ENCODE measurements around the gene OR6N2. TPM values are rescaled to one million over a fixed set of nuclear protein-coding genes. Genes with fewer than 3 reads are reported as not detected.

The OR6N2 gene
- total RNA-seq, 4 donors from 2014 or later: not detected

- DNase-seq (ENCODE audit: low spot score in 2 of 2): no peak
- TF ChIP-seq POLR2A (IDR thresholded peaks at IDR 0.05): no peak
- Histone ChIP-seq H3K4me3 (no peak overlapping the region), H3K9me3 (no peaks in the 10 kb centered on the region), H3K36me3 (no peaks in the 10 kb centered on the region), H3K4me1 (no peaks in the 10 kb centered on the region), H3K27me3 (no peaks in the 10 kb centered on the region), H3K27ac (no peak overlapping the region)
- 91% methylated on average over 3 of the region's 3 CpGs for WGBS, 2 donors
These were observed 28.3 kb upstream of the OR6N2 start for GRCh38 chr1:158809256-158809655.

DNA sequence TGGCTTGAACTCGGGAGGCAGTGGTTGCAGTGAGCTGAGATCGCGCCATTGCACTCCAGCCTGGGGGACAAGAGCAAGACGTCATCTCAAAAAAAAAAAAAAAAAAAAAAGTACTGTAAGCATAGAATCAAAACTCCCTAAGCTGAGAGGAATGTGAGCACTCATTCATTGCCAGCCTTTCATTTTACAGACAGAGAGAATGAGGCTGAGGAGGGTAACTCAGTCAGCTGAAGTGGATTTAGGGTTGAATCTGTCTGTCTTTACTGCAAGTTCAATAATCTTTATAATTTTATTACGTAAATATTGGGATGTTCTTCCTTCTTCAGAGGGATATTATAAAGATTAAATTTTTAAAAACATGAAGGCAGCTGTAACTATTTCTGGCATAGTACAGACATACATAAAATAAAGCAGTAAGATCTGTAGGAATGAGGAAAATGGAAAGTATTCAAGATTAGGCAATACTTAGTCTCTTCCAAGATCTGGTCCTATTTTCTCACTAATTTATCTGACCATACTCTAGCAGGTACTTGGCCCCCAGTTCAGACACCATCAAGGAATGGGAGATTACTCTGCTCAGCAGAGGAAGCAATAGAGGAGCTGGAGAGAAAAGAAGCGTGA lies 26.0 kb upstream of the OR6N2 start:
- no peaks in the 10 kb centered on the region for H3K9me3 ChIP-seq
- H3K27ac ChIP-seq: no peak overlapping the region
- no peaks in the 10 kb centered on the region for H3K27me3 ChIP-seq
- DNase-seq (ENCODE audit: low spot score in 2 of 2): no peak
- no peak for TF ChIP-seq POLR2A (IDR thresholded peaks at IDR 0.05)
- TF ChIP-seq EP300 (IDR thresholded peaks at IDR 0.05): no peak
- TF ChIP-seq, protein P1, sequence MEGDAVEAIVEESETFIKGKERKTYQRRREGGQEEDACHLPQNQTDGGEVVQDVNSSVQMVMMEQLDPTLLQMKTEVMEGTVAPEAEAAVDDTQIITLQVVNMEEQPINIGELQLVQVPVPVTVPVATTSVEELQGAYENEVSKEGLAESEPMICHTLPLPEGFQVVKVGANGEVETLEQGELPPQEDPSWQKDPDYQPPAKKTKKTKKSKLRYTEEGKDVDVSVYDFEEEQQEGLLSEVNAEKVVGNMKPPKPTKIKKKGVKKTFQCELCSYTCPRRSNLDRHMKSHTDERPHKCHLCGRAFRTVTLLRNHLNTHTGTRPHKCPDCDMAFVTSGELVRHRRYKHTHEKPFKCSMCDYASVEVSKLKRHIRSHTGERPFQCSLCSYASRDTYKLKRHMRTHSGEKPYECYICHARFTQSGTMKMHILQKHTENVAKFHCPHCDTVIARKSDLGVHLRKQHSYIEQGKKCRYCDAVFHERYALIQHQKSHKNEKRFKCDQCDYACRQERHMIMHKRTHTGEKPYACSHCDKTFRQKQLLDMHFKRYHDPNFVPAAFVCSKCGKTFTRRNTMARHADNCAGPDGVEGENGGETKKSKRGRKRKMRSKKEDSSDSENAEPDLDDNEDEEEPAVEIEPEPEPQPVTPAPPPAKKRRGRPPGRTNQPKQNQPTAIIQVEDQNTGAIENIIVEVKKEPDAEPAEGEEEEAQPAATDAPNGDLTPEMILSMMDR (IDR thresholded peaks at IDR 0.05): no peak
- no peaks in the 10 kb centered on the region for H3K4me1 ChIP-seq
- H3K36me3 ChIP-seq: no peaks in the 10 kb centered on the region
- 53 to 55% methylated on average over 6 of the region's 6 CpGs for WGBS, 2 donors
- H3K4me3 ChIP-seq: no peak overlapping the region

- Histone ChIP-seq H3K4me1 (no peaks in the 10 kb centered on the region), H3K4me3 (no peak overlapping the region), H3K9me3 (no peaks in the 10 kb centered on the region), H3K27ac (no peak overlapping the region), H3K36me3 (no peaks in the 10 kb centered on the region), H3K27me3 (no peaks in the 10 kb centered on the region)
- WGBS, 2 donors: 85 to 89% methylated on average over 1 of the region's 1 CpG
- TF ChIP-seq, protein P1 (IDR thresholded peaks at IDR 0.05): no peak
- TF ChIP-seq EP300 (IDR thresholded peaks at IDR 0.05) (no peak), POLR2A (IDR thresholded peaks at IDR 0.05) (no peak)
- no peak for DNase-seq (ENCODE audit: low spot score in 2 of 2)
These were observed 22.7 kb upstream of the OR6N2 start for GRCh38 chr1:158803678-158804077.

DNA sequence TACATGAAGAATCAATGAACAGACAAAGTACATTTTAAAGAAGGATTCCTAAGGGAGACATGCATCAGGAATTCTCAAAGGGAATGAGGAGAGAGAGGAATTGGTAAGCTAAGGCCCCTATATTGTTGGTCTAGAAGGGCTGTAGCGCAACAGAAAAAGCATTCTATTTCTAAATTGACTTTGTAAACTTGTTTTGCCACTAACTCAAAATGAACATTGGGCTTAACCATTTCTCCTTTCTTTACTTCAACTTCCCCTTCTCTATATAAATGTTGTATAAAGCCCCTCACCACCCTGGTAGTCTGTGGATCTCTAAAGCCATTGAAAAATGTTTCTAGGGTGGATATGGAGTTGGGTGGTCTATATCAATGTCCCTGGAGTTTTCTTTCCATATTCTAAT lies 20.4 kb upstream of the OR6N2 start:
- H3K27me3 ChIP-seq: no peaks in the 10 kb centered on the region
- TF ChIP-seq, protein P1 (IDR thresholded peaks at IDR 0.05): no peak
- TF ChIP-seq POLR2A (IDR thresholded peaks at IDR 0.05) (no peak), EP300 (IDR thresholded peaks at IDR 0.05) (no peak)
- no peak overlapping the region for H3K27ac ChIP-seq
- no peaks in the 10 kb centered on the region for H3K9me3 ChIP-seq
- H3K36me3 ChIP-seq: no peaks in the 10 kb centered on the region
- H3K4me1 ChIP-seq: no peaks in the 10 kb centered on the region
- no peak for DNase-seq (ENCODE audit: low spot score in 2 of 2)
- H3K4me3 ChIP-seq: no peak overlapping the region
- WGBS, 2 donors: 79 to 80% methylated on average over 1 of the region's 1 CpG

- H3K27me3 ChIP-seq: no peaks in the 10 kb centered on the region
- no peaks in the 10 kb centered on the region for H3K9me3 ChIP-seq
- no peak for DNase-seq (ENCODE audit: low spot score in 2 of 2)
- no peak overlapping the region for H3K4me3 ChIP-seq
- no peak overlapping the region for H3K27ac ChIP-seq
- H3K36me3 ChIP-seq: no peaks in the 10 kb centered on the region
- no peaks in the 10 kb centered on the region for H3K4me1 ChIP-seq
- TF ChIP-seq, protein P1 (IDR thresholded peaks at IDR 0.05): no peak
- TF ChIP-seq EP300 (IDR thresholded peaks at IDR 0.05): no peak
- no peak for TF ChIP-seq POLR2A (IDR thresholded peaks at IDR 0.05)
- WGBS, 2 donors: 88% methylated on average over 2 of the region's 2 CpGs
These were observed 19.5 kb upstream of the OR6N2 start for GRCh38 chr1:158800526-158800925.

- no peak for DNase-seq (ENCODE audit: low spot score in 2 of 2)
- no peak overlapping the region for H3K27ac ChIP-seq
- H3K36me3 ChIP-seq: no peaks in the 10 kb centered on the region
- H3K27me3 ChIP-seq: no peaks in the 10 kb centered on the region
- no peaks in the 10 kb centered on the region for H3K4me1 ChIP-seq
- H3K4me3 ChIP-seq: no peak overlapping the region
- no peak for TF ChIP-seq EP300 (IDR thresholded peaks at IDR 0.05)
- no peak for TF ChIP-seq POLR2A (IDR thresholded peaks at IDR 0.05)
- TF ChIP-seq, protein P1 (IDR thresholded peaks at IDR 0.05): no peak
- H3K9me3 ChIP-seq: no peaks in the 10 kb centered on the region
- WGBS, 2 donors: 85 to 88% methylated on average over 4 of the region's 4 CpGs
These were observed 18.7 kb upstream of the OR6N2 start for GRCh38 chr1:158799689-158800088.

All from tibial nerve (tissue), 4 donors.